NCI-H1092 treated with DMSO at 0.1 percent for 48 hours (cell line): ENCODE data around the gene LARGE1.

Experiments used
- DNase-seq: peaks from one replicate; lab custom pipeline; 2025; lab: John Stamatoyannopoulos, UW

Gene LARGE1

GRCh38 chr22:33561149-33561807, 359.0 kb downstream of the LARGE1 start:
- no peak for DNase-seq

- no peak for DNase-seq
These were observed 362.4 kb downstream of the LARGE1 start for GRCh38 chr22:33557836-33558235.

- no peak for DNase-seq
These were observed 364.3 kb downstream of the LARGE1 start for GRCh38 chr22:33555814-33556522.

- DNase-seq, result no peak
These were observed 366.8 kb downstream of the LARGE1 start for GRCh38 chr22:33553493-33553892.

- DNase-seq, result no peak
These were observed 375.6 kb downstream of the LARGE1 start for GRCh38 chr22:33544707-33545106.

GRCh38 chr22:33542722-33543121, 377.6 kb downstream of the LARGE1 start:
- no peak for DNase-seq

- no peak for DNase-seq
These were observed 378.1 kb downstream of the LARGE1 start for GRCh38 chr22:33542153-33542552.

GRCh38 chr22:33539902-33540751, 380.1 kb downstream of the LARGE1 start:
- peak; percentile 32 for DNase-seq

GRCh38 chr22:33539202-33539901, 380.9 kb downstream of the LARGE1 start:
- DNase-seq, result no peak

- no peak for DNase-seq
These were observed 381.9 kb downstream of the LARGE1 start for GRCh38 chr22:33538277-33538885.

- DNase-seq, result no peak
These were observed 383.2 kb downstream of the LARGE1 start for GRCh38 chr22:33537059-33537458.

GRCh38 chr22:33535937-33536875, 384.1 kb downstream of the LARGE1 start:
- no peak for DNase-seq

- no peak for DNase-seq
These were observed 390.7 kb downstream of the LARGE1 start for GRCh38 chr22:33529424-33530113.

GRCh38 chr22:33528183-33528582, 392.1 kb downstream of the LARGE1 start:
- no peak for DNase-seq

GRCh38 chr22:33526434-33527107, 393.7 kb downstream of the LARGE1 start:
- DNase-seq, result no peak

- DNase-seq, result no peak
These were observed 395.6 kb downstream of the LARGE1 start for GRCh38 chr22:33524511-33525260.

GRCh38 chr22:33521879-33522665, 398.2 kb downstream of the LARGE1 start:
- no peak for DNase-seq
